Stomach (tissue), 9 donors: Measurements from ENCODE around the gene MYO1H. TPM values are rescaled to one million over a fixed set of nuclear protein-coding genes. Genes with fewer than 3 reads are reported as not detected.

ENCODE experiments used
- DNase-seq, 2 donors: peaks; one replicate each; pipeline versions ENCODE4 v3.0.0 to v3.0.0-alpha.2; 2013 to 2019
- H3K27ac ChIP-seq, 5 donors: fragments of 200-600 bp in 4 of 5; sonication (generic) in 4 of 5; one replicate each; pipeline ENCODE4 v1.5.1; 2013 to 2019; ENCODE audit warnings: mild to moderate bottlenecking in 1 of 5, moderate library complexity in 1 of 5
- H3K27me3 ChIP-seq, 3 donors: fragments of 200-600 bp; sonication (generic); one replicate each; pipeline ENCODE4 v1.5.1; 2017 to 2019; ENCODE audit warnings: mixed run types in 1 of 3
- H3K36me3 ChIP-seq, 4 donors: fragments of 200-600 bp; sonication (generic); 1 replicate in 3 of 4; 2 replicates in 1 of 4; pipeline ENCODE4 v1.5.1; 2016 to 2019
- H3K4me1 ChIP-seq, 4 donors: fragments of 200-600 bp; sonication (generic); one replicate each; pipeline ENCODE4 v1.5.1; 2016 to 2019
- H3K4me3 ChIP-seq, 4 donors: fragments of 200-600 bp; sonication (generic) in 3 of 4; one replicate each; pipeline ENCODE4 v1.5.1; 2016 to 2019; ENCODE audit warnings: mild to moderate bottlenecking in 1 of 4
- H3K9me3 ChIP-seq, 4 donors: fragments of 200-600 bp; sonication (generic); one replicate each; pipeline ENCODE4 v1.5.1; 2016 to 2019
- CTCF ChIP-seq, 7 experiments: fragments of 450-650 bp in 4 of 7; fragments of 200-600 bp in 3 of 7; sonication (generic) in 3 of 7; IDR thresholded peaks; one replicate each; pipeline ENCODE4 v1.5.1; 2016 to 2019; ENCODE audit warnings: antibody characterized with exemption in 7 of 7, control low read depth in 2 of 7, mild to moderate bottlenecking in 1 of 7
- EP300 ChIP-seq: sonication (generic); formaldehyde crosslinking; IDR thresholded peaks from one replicate; pipeline ENCODE4 v1.6.1; 2017; ENCODE audit warnings: antibody characterized with exemption
- POLR2A ChIP-seq, 4 donors: fragments of 450-650 bp; IDR thresholded peaks; one replicate each; pipeline ENCODE4 v1.6.1; 2016; ENCODE audit warnings: antibody characterized with exemption in 4 of 4, control low read depth in 2 of 4, mild to moderate bottlenecking in 1 of 4, moderate library complexity in 1 of 4
- POLR2AphosphoS5 ChIP-seq, 3 donors: sonication (generic); formaldehyde crosslinking; IDR thresholded peaks; one replicate each; pipeline ENCODE4 v1.6.1; 2016; ENCODE audit warnings: antibody characterized with exemption in 3 of 3
- WGBS, 5 donors: extraction: QIAGEN DNeasy Blood & Tissue Kit in 3 of 5; methylation state at CpG; one replicate each; pipeline versions ENCODE4 v1.1.5 to v1.1.7; 2013 to 2018; 5-methylcytosine and 5-hydroxymethylcytosine counted together
- intact Hi-C: fragments of 100-400 bp; cut with DNase I; formaldehyde crosslinking; loops from one replicate; pipeline ENCODE4 v1.15.1; 2023; ENCODE audit warnings: low total_unique reads
- polyA plus RNA-seq, 3 donors: library from polyadenylated mRNA; stranded (reverse); fragments of 200-250 nt; gene quantifications; one replicate each; pipeline ENCODE4 v1.2.3, GENCODE V29; 2013
- total RNA-seq, 5 donors: library from RNA; depleted of rRNA; stranded (reverse); fragments of >200 nt; gene quantifications; one replicate each; pipeline versions ENCODE4 v1.1.0 to v1.2.3, GENCODE V29; 2014 to 2016
- donor health status: healthy with polysubstance abuse.
- donor health status: Bipolar disorder and iron deficiency.
- donor health status: healthy.

MYO1H gene
- total and polyA plus RNA-seq, 8 donors, result 0.08 TPM; not detected in 7

- Histone ChIP-seq H3K36me3 (peaks cover 19 to 96% (median 83%) of the 10 kb centered on the region in 4 donors), H3K4me1 (peaks cover 3 to 36% (median 7%) of the 10 kb centered on the region in 4 donors), H3K9me3 (no peaks in the 10 kb centered on the region), H3K27ac (no peak overlapping the region), H3K27me3 (no peaks in the 10 kb centered on the region), H3K4me3 (no peak overlapping the region)
- no peak for DNase-seq
- WGBS, 5 donors, result 60 to 70% (median 67%) methylated on average over 5 of the region's 5 CpGs
- intact Hi-C loops, result no loop called here
- no peak for TF ChIP-seq POLR2A (IDR thresholded peaks at IDR 0.05)
- no peak for TF ChIP-seq EP300
- TF ChIP-seq CTCF (IDR thresholded peaks at IDR 0.05), result no peak
- no peak for TF ChIP-seq POLR2AphosphoS5 (IDR thresholded peaks at IDR 0.05)
Observed at GRCh38 chr12:109448272-109448671, 100.6 kb downstream of the MYO1H start.

GRCh38 chr12:109448707-109449390 is 101.1 kb downstream of the MYO1H start:
- Histone ChIP-seq H3K4me3 (no peak overlapping the region), H3K27me3 (no peaks in the 10 kb centered on the region), H3K36me3 (peaks cover 25 to 96% (median 89%) of the 10 kb centered on the region in 4 donors), H3K4me1 (peaks cover 3 to 36% (median 7%) of the 10 kb centered on the region in 4 donors), H3K27ac (peak overlapping the region in 1 of 5 donors; percentile 1), H3K9me3 (no peaks in the 10 kb centered on the region)
- intact Hi-C loops, result no loop called here
- no peak for DNase-seq
- TF ChIP-seq CTCF (IDR thresholded peaks at IDR 0.05), result no peak
- TF ChIP-seq POLR2AphosphoS5 (IDR thresholded peaks at IDR 0.05), result no peak
- no peak for TF ChIP-seq EP300
- TF ChIP-seq POLR2A (IDR thresholded peaks at IDR 0.05), result no peak
- WGBS, 5 donors, result 83 to 87% (median 86%) methylated on average over 8 of the region's 8 CpGs

- no peak for DNase-seq
- H3K4me1 ChIP-seq, result peaks cover 3 to 36% (median 7%) of the 10 kb centered on the region in 4 donors
Observed at GRCh38 chr12:109449845-109450532, 102.3 kb downstream of the MYO1H start.

GRCh38 chr12:109450980-109451379 is 103.3 kb downstream of the MYO1H start:
- H3K4me3 ChIP-seq, result no peak overlapping the region
- peaks cover 3 to 36% (median 7%) of the 10 kb centered on the region in 4 donors for H3K4me1 ChIP-seq
- intact Hi-C loops, result no loop called here
- DNase-seq, result no peak
- TF ChIP-seq EP300, result no peak
- no peak for TF ChIP-seq POLR2AphosphoS5 (IDR thresholded peaks at IDR 0.05)
- no peak for TF ChIP-seq POLR2A (IDR thresholded peaks at IDR 0.05)
- TF ChIP-seq CTCF (IDR thresholded peaks at IDR 0.05), result no peak
- peak overlapping the region in 1 of 5 donors; percentile 13 for H3K27ac ChIP-seq
- H3K27me3 ChIP-seq, result no peaks in the 10 kb centered on the region
- H3K36me3 ChIP-seq, result peaks cover 45 to 99% (median 96%) of the 10 kb centered on the region in 4 donors
- 50 to 61% (median 53%) methylated on average over 3 to 4 of the region's 4 CpGs for WGBS, 5 donors
- no peaks in the 10 kb centered on the region for H3K9me3 ChIP-seq

More at GRCh38 chr12:109449845-109450532, 102.3 kb downstream of the MYO1H start:
- Histone ChIP-seq H3K27ac (peak overlapping the region in 2 of 5 donors; percentile 13 to 43), H3K36me3 (peaks cover 35 to 99% (median 95%) of the 10 kb centered on the region in 4 donors), H3K27me3 (no peaks in the 10 kb centered on the region), H3K9me3 (no peaks in the 10 kb centered on the region), H3K4me3 (no peak overlapping the region)
- 76 to 87% (median 85%) methylated on average over 16 of the region's 16 CpGs for WGBS, 5 donors
- intact Hi-C loops, result no loop called here
- TF ChIP-seq POLR2A (IDR thresholded peaks at IDR 0.05), result no peak
- TF ChIP-seq POLR2AphosphoS5 (IDR thresholded peaks at IDR 0.05), result no peak
